ENCODE data around the gene FAM47E.

- no peak for TF ChIP-seq EZH2 (IDR thresholded peaks at IDR 0.05; ENCODE audit: low read length)
- TF ChIP-seq, protein P1, sequence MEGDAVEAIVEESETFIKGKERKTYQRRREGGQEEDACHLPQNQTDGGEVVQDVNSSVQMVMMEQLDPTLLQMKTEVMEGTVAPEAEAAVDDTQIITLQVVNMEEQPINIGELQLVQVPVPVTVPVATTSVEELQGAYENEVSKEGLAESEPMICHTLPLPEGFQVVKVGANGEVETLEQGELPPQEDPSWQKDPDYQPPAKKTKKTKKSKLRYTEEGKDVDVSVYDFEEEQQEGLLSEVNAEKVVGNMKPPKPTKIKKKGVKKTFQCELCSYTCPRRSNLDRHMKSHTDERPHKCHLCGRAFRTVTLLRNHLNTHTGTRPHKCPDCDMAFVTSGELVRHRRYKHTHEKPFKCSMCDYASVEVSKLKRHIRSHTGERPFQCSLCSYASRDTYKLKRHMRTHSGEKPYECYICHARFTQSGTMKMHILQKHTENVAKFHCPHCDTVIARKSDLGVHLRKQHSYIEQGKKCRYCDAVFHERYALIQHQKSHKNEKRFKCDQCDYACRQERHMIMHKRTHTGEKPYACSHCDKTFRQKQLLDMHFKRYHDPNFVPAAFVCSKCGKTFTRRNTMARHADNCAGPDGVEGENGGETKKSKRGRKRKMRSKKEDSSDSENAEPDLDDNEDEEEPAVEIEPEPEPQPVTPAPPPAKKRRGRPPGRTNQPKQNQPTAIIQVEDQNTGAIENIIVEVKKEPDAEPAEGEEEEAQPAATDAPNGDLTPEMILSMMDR (optimal IDR thresholded peaks at IDR 0.05 in 1 of 3, IDR thresholded peaks at IDR 0.05 in 1 of 3, conservative IDR thresholded peaks at IDR 0.05 in 1 of 3; ENCODE audit: extremely low read depth in 1 of 3, insufficient read depth in 2 of 3, low read length in 3 of 3): no peak
Observed at GRCh38 chr4:76275486-76276124, 24.1 kb downstream of the FAM47E start.

Measured in keratinocyte (primary cell).